HPDE6-E6E7 (cell line): ENCODE measurements around the gene ACAA1.
A peak's percentile ranks its signal among the peaks of the same experiment; 100 is the strongest.

Experiments used
- DNase-seq: peaks from one replicate; pipeline ENCODE4 v3.0.0; 2011; ENCODE audit warnings: missing footprints; ENCODE audit errors: extremely low spot score

ACAA1 gene

GRCh38 chr3:38119248-38119544 lies 17.7 kb downstream of the ACAA1 start:
- DNase-seq: no peak

- no peak for DNase-seq
Measured at GRCh38 chr3:38118421-38119247, 18.3 kb downstream of the ACAA1 start.

GRCh38 chr3:38117748-38118420 lies 19.0 kb downstream of the ACAA1 start:
- peak; percentile 16 for DNase-seq

- DNase-seq: no peak
Measured at GRCh38 chr3:38117163-38117716, 19.7 kb downstream of the ACAA1 start.

GRCh38 chr3:38116471-38117162 lies 20.3 kb downstream of the ACAA1 start:
- no peak for DNase-seq

- DNase-seq: no peak
Measured at GRCh38 chr3:38115645-38116427, 21.1 kb downstream of the ACAA1 start.

- no peak for DNase-seq
Measured at GRCh38 chr3:38114875-38115644, 21.9 kb downstream of the ACAA1 start.

GRCh38 chr3:38114052-38114874 lies 22.7 kb downstream of the ACAA1 start:
- DNase-seq: no peak

GRCh38 chr3:38112378-38112761 lies 24.6 kb downstream of the ACAA1 start:
- no peak for DNase-seq

GRCh38 chr3:38111696-38112377 lies 25.1 kb downstream of the ACAA1 start:
- no peak for DNase-seq

- DNase-seq: no peak
Measured at GRCh38 chr3:38111201-38111600, 25.7 kb downstream of the ACAA1 start.

- DNase-seq: no peak
Measured at GRCh38 chr3:38110314-38111050, 26.4 kb downstream of the ACAA1 start.

- no peak for DNase-seq
Measured at GRCh38 chr3:38109580-38110313, 27.2 kb downstream of the ACAA1 start.

GRCh38 chr3:38108649-38109579 lies 28.0 kb downstream of the ACAA1 start:
- no peak for DNase-seq

- DNase-seq: no peak
Measured at GRCh38 chr3:38107911-38108648, 28.8 kb downstream of the ACAA1 start.

- no peak for DNase-seq
Measured at GRCh38 chr3:38105525-38105924, 31.4 kb downstream of the ACAA1 start.
